ENCODE measurements around the gene ARG1. TPM values are rescaled to one million over a fixed set of nuclear protein-coding genes. Genes with fewer than 3 reads are reported as not detected.
A peak's percentile ranks its signal among the peaks of the same experiment; 100 is the strongest.

Gene ARG1
- total and polyA plus RNA-seq, 10 of the 15 experiments (the other 5 are each of a cell fraction or from before 2014, with no cell fraction given): 0.33 TPM; not detected in 9

GRCh38 chr6:131627724-131628682 lies 55.0 kb downstream of the ARG1 start, which contains the start of gene MED23 (continued):
- TF ChIP-seq ELK1 (IDR thresholded peaks at IDR 0.05; ENCODE audit: low read depth, low read length) (peak; percentile 87), TAF1 (IDR thresholded peaks at IDR 0.05; ENCODE audit: borderline replicate concordance, low read depth, low read length) (peak; percentile 96), ZNF622 (IDR thresholded peaks at IDR 0.05) (no peak), NBN (IDR thresholded peaks at IDR 0.05) (peak; percentile 96), ZBED1 (IDR thresholded peaks at IDR 0.05; ENCODE audit: borderline replicate concordance) (no peak; the same call in 1 of the 2 replicates), NFXL1 (IDR thresholded peaks at IDR 0.05; ENCODE audit: borderline replicate concordance) (no peak), WRNIP1 (IDR thresholded peaks at IDR 0.05; ENCODE audit: borderline replicate concordance, low read depth, low read length) (peak; percentile 97; the same call in 1 of the 2 replicates), HCFC1 (IDR thresholded peaks at IDR 0.05; ENCODE audit: low read length) (peak; percentile 96), CBX5 (IDR thresholded peaks at IDR 0.05; ENCODE audit: low read depth) (peak; percentile 99), PKNOX1 (IDR thresholded peaks at IDR 0.05) (peak; percentile 81), POU2F2 (IDR thresholded peaks at IDR 0.05; ENCODE audit: borderline replicate concordance, low read depth, low read length) (peak; percentile 86; the same call in 2 of the 3 replicates), BHLHE40 (IDR thresholded peaks at IDR 0.05; ENCODE audit: borderline replicate concordance in 1 of 2, low read depth in 2 of 2, low read length in 1 of 2) (peak; percentile 70 to 71; a peak in 3 of 4 replicates), CEBPZ (IDR thresholded peaks at IDR 0.05; ENCODE audit: low read depth, low read length) (peak; percentile 48), ZNF24 (IDR thresholded peaks at IDR 0.05) (peak; percentile 87), MYC (IDR thresholded peaks at IDR 0.05; ENCODE audit: insufficient read depth, insufficient read length, insufficient replicate concordance, low read length, severe bottlenecking) (no peak), JUNB (IDR thresholded peaks at IDR 0.05) (no peak; the same call in 1 of the 2 replicates), CEBPB (IDR thresholded peaks at IDR 0.05; ENCODE audit: borderline replicate concordance in 1 of 2, low read depth in 2 of 2, low read length in 2 of 2) (no peak), BRCA1 (IDR thresholded peaks at IDR 0.05; ENCODE audit: low read depth, low read length) (peak; percentile 51; the same call in 1 of the 2 replicates), ZSCAN29 (IDR thresholded peaks at IDR 0.05) (peak; percentile 91), RB1 (IDR thresholded peaks at IDR 0.05; ENCODE audit: borderline replicate concordance) (peak; percentile 95; the same call in 1 of the 2 replicates), ZNF384 (IDR thresholded peaks at IDR 0.05; ENCODE audit: borderline replicate concordance, low read depth, low read length) (peak; percentile 72), RFX5 (IDR thresholded peaks at IDR 0.05; ENCODE audit: low read depth, low read length) (peak; percentile 72; the same call in 1 of the 2 replicates), ATF7 (IDR thresholded peaks at IDR 0.05; ENCODE audit: low read depth) (peak; percentile 38; the same call in 1 of the 2 replicates), HDGF (IDR thresholded peaks at IDR 0.05) (0 out of 2 replicates have a peak, but pooled peaks have one; percentile 27), RAD21 (IDR thresholded peaks at IDR 0.05; ENCODE audit: insufficient read depth, low read depth, low read length) (peak; percentile 81), PAX8 (IDR thresholded peaks at IDR 0.05) (no peak)

Data from GM12878 (cell line).